ENCODE measurements around the gene CYP2A6.
A peak's percentile ranks its signal among the peaks of the same experiment; 100 is the strongest.
"Not testable (repeated sequence)": the region's sequence is repeated elsewhere in the genome, so short reads cannot be mapped to it uniquely, and the experiment has no call there.

The CYP2A6 gene

DNA sequence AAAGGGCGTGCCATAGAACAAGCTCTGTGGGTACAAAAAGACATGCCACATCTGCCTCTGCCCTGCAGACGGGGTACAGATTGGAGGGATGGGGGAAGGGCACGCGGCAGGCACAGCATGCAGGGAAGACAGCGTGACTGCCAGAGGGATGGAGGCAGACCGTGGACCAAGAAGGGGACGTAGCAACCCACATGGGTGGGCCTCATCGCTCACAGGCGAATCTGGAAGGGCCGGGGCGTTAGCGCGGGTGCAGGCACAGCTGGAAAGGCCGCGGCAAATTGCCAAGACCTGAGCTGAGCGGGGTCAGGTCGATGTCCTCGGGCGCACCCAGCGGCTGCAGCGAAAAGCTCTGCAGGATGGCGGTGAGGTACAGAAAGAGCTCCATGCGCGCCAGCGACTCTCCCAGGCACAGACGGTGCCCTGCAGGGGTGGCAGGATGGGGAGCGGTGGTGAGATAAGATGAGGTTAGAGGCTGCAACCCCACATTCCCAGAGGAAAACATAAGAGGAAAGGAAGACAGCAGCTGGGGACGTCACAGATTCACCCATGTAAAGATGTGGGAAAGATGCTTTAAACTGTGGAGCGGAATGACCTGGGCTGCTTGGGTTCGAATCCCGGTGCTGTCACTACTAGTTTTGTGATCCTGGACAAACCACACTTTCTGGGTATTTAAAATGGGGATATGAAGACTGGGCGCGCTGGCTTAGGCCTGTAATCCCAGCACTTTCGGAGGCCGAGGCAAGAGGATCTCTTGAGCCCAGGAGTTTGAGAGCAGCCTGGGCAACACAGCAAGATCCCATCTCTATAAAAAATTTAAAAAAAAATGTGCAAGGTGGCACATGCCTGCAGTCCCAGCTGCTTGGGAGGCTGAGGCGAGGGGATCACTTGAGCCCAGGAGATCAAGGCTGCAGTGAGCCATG is 31.5 kb downstream of the CYP2A6 start:
- not testable (repeated sequence) for DNase-seq

DNA sequence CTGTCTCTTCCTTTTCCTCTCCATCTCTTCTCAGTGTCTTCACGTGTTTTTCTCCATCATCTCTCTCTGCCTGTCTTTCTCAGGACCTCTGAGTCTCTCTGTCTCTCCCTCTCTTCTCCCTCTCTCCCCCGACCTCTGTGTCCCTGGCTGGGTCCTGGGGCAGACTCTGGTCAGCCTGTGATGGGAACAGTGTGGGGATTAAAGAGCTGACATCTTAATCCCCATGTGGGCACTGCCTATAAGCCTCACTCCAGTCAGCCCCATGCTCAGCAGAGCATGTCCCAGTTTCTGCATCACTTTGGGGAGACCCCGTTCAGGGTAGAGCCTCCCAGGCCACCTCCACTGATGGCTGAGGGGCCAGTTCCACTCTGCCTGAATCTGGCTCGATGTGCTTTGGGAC is 35.0 kb downstream of the CYP2A6 start:
- no peak for DNase-seq

DNA sequence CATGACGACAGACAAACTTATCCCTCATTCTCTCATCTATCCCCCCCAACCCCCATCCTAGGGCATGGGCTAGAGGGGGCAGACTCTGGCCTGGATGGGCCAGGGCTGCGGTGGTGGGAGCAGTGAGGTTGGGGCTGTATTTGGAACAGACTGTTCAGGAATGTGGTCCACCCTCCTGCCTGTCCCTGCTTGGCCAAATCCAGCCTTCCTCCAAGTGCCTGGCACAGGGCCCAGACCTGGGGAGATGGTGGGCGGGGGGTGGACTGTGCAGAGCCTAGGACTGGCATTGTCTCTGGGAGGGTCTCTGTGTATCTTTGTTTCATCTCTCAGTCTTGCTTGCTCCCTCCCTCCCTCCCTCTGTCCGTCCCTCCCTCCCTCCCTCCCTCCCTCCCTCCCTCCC is 37.1 kb downstream of the CYP2A6 start:
- DNase-seq, result no peak

GRCh38 chr19:40812571-40812970 is 37.7 kb downstream of the CYP2A6 start:
- not testable (repeated sequence) for DNase-seq

DNA sequence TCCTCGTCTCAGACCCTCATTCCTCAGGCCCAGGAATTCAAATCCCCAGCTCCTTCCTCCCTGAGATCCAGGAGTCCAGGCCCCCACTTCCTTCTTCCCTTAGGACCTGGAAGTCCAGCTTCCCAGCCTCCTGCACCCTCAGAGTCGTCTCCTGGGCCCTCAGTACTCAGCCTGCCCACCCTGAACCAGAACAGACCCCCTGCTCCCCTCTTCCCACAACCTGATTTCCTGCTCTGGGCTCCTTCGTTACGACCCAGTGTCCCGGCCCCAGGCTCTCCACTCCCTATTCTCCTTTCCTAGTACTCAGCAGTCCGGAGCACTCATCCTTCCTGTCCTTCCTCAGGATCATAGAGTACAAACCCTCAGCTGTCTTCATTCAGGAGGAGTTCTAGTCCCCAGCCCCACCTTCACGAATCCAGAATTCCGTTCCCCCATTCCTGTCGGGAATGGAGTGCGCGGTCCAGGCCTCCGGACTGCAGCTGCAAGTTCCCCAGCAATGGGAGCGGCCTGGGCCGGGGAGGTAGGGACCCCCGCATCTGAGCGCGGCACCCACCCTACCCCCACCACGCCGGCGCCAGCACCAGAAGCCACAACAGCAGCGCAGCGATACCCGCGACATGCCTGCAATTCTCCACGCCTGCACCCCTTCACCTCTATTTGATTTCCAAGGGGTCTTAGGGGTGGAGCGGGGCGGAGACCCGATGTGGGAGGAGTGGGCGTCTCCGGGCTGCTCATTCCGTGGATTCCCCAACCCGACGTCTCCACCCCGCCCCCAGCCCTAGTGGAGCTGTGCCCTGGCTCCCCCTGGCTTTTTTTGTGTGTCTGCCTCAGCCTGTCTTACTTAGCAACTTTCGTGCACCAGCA is 38.5 kb downstream of the CYP2A6 start:
- no peak for DNase-seq

DNA sequence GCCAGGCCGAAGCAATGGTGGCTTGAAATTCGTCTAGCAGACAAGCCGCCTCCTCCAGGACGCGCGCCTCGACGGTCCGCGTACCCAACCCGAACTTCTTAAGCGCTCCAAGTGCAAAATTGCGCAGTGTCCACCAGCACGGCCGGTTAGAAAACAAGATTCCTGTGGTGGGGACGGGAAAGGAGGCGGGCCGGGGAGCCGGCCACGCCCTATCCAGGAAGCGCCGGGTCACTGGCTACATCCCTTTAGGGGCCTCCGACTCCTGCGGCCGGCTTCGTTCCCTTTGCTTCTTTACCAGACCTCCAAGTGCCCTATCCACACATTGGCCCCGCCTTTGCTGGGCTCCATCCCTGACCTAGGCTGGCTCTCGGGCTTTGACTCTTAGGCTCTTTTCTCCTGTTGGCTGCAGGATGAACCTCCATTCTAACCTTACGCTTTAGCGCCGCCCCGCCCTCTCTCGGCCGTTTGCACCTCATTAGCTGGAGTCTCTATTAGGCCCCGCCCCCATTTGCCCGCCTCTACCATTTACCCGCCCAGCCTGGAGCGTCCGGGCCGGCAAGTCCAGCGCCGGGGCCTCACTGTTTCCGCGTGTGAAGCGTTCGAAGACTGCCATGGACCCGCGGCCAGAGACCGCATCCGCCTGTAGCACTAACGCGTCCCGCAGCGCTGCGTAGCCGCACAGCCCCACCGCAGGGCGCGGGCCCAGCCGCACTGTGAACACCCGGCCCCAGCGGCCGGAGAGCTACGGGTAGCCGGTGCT is 39.4 kb downstream of the CYP2A6 start:
- DNase-seq, result not testable (repeated sequence)

DNA sequence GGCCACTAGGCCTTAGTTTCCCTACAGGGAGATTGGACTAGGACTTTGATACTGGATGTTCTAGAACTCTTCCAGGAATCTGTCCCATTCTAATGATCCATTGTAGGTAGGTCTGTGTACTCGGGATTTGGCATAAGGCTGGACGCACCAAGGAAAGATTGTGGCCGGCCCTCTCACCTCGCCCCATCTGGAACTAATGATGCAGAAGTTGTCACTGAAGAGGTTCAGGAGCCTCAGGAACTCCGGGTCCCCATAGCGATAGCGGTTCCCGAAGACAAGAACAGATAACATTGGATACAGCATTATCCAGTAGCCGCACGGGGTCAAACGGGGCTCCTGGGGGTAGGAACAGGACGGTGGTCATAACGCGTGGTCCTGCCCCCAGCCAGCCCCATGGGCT is 40.1 kb downstream of the CYP2A6 start:
- no peak for DNase-seq

DNA sequence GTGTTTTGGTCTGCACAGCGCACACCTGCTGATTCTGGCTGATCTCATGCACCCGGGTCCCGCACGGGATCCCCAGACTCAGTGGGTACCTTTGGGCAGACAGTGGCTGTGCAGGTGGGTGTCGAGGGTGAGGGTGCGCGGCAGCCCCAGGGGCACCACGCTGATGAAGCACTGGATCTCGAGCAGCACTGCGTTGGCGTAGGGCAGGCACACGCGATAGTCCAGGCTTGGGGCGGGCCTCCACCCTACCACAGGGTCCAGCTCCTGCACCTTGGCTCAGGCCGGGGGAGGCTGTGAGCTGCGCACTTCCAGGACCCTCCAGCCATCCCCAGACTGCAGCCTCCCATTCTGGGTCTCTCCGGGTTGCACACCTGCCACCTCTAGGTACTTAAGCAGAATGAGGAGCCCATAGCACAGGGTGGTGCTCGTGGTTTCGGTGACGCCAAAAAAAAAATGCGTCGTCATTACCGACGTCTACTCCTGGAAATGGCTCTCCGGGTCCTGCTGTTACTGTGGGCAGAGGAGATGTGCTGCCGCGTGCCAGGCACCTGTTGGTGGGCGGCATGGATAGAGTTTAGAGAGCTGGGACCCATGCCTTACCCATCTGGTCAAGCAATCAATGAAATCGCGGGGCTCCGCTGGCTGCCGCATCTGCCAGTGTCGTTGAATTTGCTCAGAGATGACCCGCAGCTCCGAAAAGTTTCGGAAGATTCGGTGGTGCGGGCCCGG is 40.7 kb downstream of the CYP2A6 start:
- DNase-seq, result no peak

- DNase-seq, result no peak
Observed at GRCh38 chr19:40808497-40808896, 41.8 kb downstream of the CYP2A6 start.

DNA sequence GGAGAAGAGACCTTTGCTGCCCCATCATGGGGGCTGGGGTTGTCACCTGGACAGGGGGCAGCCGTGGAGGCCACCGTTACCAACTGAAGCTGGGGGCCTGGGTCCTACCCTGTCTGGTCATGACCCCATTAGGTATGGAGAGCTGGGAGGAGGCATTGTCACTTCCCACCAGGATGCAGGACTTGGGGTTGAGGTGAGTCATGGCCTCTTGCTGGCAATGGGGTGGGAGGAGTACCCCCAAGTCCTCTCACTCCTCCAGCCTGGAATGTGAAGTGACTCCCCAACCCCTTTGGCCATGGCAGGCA is 42.3 kb downstream of the CYP2A6 start:
- no peak for DNase-seq

DNA sequence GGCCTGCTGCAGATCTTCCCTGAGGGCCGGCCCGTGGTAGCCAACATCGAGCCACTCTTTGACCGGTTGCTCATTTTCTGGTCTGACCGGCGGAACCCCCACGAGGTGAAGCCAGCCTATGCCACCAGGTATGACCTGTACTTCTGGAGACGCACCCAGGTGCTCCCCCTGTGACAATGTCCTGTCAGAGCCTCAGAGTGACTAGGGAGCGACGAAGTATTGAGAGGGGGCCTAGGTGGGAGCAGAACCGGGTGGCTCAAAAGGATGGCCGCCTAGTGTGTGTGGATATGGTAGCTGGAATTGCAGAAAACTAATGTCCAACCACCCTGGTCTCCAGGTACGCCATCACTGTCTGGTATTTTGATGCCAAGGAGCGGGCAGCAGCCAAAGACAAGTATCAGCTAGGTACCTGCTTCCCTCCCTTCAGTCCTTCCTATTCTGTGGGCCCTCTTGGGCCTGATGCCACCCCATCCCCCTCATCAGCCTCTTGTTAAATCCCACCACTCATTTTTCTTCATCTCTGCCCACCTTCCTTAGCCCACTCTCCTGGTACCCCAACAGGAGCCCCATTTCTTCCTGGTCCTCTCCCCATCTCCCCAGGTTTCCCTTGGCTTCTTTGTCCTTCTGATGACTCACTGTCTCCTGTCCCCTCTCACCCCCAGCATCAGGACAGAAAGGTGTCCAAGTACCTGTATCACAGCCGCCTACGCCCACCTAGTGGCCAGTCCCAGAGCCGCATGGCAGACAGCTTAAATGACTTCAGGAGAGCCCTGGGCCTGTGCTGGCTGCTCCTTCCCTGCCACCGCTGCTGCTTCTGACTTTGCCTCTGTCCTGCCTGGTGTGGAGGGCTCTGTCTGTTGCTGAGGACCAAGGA is 42.9 kb downstream of the CYP2A6 start:
- no peak for DNase-seq

GRCh38 chr19:40806423-40807146 is 43.7 kb downstream of the CYP2A6 start:
- DNase-seq, result peak; percentile 96

GRCh38 chr19:40805258-40805868 is 44.9 kb downstream of the CYP2A6 start:
- no peak for DNase-seq

DNA sequence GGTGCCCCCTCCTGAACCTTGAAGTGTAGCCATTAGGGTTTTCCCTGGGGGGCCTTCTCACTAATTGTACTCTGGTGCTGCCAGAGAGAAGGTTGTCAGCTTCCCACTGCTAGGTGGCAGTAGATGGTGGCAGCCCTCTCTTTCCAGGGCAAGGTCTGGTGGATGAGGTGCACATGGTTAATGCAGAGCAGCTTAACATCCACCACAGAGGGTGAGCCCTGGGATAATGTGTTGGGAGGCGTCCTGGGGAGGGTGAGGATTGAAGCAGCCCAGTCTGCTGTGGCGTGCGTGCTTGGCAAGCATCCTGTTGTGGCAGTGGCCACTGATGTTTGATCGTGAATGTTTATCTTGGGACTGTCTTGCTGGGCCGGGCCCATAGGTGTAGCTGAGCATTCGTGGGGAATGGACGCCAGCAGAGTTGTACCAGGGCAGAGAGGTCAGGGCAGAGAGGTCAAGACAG is 45.4 kb downstream of the CYP2A6 start:
- DNase-seq, result no peak

DNA sequence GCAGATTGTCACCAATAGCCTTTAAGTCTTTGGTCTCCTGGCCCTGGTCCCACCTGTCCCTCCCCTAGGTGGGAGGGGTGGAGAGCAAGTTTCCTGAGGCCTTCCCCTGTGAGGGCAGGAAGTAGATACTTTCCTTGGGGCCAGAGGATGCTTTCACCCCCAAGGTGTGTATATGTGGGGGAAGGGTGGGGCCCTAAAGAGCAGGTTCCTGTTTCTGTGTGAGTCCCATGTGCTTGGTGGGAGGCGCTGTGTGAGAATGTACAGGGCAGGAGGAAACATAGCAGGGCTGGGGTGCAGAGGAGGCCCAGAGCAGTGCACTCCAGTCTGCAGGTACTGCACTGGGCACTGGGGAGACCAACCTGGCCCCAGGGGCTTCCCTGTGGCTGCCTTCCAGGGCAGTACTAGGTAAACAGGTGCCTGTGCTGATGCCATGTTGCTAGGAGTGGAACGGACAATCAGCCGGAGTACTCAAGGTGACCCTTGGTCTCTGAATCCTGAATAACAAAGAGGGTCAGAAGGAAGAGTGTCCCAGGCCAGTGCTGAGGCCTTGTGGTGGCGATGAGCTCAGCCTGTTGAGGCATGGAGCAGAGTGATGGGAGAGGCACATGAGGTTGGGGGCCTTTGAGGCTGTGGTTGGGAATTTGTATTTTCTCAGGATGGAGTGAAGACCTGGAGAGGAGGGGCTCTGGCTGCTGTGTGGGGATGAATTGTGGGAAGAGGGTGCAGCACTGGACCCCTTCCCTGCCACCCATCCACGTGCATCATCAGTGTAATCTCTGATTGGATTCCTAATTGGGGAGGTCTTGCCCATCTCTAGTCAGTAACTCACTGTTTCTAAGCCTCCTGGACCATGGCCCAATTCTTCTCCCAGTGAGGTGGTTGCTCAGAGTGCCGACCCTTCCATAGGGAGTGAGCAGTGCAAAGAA is 46.1 kb downstream of the CYP2A6 start:
- DNase-seq, result no peak

GRCh38 chr19:40803170-40803856 is 46.9 kb downstream of the CYP2A6 start:
- DNase-seq, result no peak

GRCh38 chr19:40802300-40803169 is 47.7 kb downstream of the CYP2A6 start:
- DNase-seq, result no peak
